NCI-H1930 (cell line): ENCODE results near the gene DMRTC2.
A peak's percentile ranks its signal among the peaks of the same experiment; 100 is the strongest.

ENCODE experiments used
- DNase-seq, 2 experiments: peaks; one replicate each; lab custom pipeline; 2025; lab: John Stamatoyannopoulos, UW

The DMRTC2 gene

GRCh38 chr19:41847351-41848105, 2.7 kb downstream of the DMRTC2 start:
- no peak for DNase-seq

- no peak for DNase-seq
Measured at GRCh38 chr19:41848666-41849065, 3.8 kb downstream of the DMRTC2 start.

GRCh38 chr19:41849067-41849466, 4.2 kb downstream of the DMRTC2 start:
- no peak for DNase-seq

DNA sequence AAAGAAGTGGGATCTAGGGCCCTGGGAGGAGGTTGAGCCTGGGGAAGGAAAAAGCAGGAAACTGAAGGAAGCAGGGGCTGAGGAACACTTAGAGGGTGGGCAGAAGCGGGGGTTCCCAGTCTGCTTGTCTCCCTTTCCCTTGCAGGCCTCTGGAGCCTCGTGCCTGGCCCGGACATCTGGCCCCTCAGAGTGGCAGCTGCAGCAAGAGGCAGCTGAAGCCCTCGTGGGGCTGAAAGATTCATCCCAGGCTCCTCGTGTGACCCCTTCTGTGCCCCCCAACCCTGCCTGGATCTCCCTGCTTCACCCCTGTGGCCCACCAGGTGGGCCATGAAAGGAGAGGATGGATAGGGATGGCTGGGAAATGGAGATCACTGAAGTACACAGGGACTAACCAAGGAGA, 5.5 kb downstream of the DMRTC2 start:
- DNase-seq = no peak

DNA sequence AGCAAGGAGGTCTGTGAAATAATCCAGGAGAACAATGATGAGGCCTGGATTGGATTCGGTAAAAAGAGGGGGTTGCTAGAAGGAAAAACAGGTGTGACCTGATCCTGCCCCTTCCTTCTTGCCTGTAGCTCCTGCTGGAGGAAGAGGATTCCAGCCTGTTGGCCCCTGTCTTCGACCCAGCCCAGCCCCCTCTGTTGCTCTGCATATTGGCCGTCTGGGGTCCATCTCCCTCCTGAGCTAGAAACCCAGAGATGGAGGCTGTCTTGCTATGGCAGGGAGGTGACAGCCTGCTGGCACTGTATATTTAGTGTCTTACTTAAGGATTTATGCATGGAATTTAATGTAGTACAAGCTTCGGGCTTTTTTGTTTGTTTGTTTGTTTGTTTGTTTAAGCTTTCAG, 6.6 kb downstream of the DMRTC2 start:
- no peak for DNase-seq

DNA sequence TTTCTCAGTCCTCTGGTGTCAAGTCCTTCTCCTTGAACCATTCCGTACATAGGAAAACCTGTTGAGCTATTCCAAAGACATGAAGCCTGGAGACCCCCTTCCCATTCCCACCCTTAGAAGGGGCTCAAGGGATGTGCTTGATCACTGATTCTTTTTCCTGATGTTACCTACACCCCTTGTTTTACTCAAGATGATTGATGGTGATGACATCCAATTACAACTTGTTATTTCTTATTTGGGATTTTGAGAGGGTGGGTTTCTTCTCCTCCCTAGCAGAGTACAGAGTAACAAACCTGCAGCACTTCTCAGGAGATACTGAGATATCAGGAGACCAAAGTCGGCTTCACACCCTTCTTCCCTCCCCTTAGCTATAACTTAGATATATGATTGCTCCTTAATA, 8.5 kb downstream of the DMRTC2 start:
- no peak for DNase-seq

DNA sequence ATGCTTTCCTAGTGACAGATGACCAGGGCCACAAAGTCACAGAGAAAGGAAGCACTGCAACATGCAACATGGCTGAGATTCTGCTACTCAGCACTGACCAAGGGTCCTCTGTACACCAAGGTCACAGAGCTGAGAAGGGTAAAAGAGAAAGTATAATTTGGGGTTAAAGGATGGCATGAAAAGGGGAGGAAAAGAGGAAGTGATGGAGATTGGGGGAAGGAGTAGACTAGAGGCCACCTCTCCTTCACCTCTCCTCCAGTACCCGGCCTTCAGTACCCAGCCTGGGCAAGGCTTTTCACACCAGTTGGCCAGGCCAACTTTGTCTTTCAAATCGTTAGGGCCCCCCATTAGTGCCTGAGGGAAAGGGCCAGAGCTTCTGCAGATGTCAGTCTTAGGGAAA, 8.9 kb downstream of the DMRTC2 start:
- DNase-seq = no peak

- DNase-seq = no peak
Measured at GRCh38 chr19:41859213-41859617, 14.4 kb downstream of the DMRTC2 start.

GRCh38 chr19:41859618-41860418, 15.0 kb downstream of the DMRTC2 start, which contains the start of gene RPS19:
TSS of gene RPS19 (plus strand) at chr19:41860255. CDS start at chr19:41860775, 520 bp downstream.
- peak; percentile 99 for DNase-seq

DNA sequence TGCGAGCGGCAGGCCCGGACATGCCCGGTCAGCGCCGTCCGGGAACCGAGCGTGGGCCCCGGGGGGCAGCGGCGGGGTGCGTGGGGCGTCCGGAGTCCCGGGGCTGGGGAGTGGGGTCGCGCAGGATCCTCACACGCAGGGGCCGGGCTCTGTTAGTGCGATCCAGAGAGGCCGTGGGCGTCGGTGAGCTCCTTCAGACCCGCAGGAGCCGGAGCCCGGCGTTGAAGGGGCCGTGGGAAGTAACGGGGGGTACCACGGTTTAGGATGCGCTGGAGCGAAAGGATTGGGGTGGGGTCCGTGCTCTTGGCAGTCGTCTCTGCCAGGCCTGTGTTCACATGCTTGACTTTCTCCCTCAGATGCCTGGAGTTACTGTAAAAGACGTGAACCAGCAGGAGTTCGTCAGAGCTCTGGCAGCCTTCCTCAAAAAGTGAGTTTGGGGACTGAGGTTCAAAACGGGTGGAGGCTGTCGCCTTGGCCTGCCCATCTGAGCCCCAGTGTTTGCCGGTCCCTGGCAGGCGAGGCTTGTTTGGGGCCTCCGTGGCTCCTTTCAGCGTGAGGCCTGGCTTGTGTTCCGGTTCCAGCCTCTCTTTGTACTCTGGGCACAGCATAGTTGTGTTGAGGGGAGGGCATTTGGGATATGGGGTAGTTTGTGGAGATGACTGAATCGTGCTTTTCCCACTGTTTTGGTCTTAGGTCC, 15.7 kb downstream of the DMRTC2 start:
- no peak for DNase-seq

DNA sequence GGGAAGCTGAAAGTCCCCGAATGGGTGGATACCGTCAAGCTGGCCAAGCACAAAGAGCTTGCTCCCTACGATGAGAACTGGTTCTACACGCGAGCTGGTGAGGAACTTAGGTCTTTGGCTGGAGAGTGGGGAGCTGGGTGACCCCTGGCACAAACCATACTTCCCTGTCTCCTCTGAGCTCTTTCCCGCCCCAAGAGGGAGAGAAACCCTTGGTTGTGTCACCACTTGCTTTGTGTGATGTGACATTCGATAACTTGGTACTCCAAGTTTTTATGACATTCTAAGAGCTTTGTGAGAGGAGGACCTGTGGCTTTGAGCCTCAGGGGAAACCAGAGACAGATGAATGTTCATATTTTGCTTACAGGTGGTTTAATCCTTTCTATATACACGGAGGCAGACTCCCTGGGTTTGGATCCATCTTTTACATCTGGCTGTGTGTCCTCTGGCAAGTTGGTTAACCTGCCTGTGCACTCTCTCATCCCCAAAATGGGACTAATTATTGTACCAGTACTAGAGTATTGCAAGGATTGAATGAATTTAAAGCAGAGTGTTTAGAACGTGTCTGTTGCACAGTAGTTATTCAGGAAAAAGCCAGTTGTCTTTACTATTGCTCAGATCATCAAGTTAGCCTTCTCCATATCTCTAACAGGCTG, 16.4 kb downstream of the DMRTC2 start:
- DNase-seq = no peak

DNA sequence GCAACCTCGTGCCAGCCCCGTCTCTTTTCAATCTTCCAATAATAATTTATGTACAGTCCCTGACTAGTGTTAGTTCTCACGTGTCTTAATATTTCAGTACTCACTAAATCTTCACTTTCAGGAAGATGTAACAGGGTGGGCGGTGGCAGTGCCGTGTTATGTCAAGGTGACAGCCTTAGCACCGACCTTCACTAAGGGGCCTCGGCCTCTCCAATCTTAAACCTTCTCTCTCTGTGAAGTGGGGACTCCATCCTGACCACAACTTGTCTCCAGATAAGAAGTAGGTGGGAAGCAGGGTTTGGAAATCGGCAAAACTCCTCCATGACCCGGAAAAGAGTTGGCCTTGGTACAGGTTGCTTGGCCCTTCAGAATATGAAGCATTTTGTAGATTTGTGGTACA, 17.0 kb downstream of the DMRTC2 start:
- DNase-seq = no peak

GRCh38 chr19:41862445-41862986, 17.7 kb downstream of the DMRTC2 start:
- DNase-seq = no peak

DNA sequence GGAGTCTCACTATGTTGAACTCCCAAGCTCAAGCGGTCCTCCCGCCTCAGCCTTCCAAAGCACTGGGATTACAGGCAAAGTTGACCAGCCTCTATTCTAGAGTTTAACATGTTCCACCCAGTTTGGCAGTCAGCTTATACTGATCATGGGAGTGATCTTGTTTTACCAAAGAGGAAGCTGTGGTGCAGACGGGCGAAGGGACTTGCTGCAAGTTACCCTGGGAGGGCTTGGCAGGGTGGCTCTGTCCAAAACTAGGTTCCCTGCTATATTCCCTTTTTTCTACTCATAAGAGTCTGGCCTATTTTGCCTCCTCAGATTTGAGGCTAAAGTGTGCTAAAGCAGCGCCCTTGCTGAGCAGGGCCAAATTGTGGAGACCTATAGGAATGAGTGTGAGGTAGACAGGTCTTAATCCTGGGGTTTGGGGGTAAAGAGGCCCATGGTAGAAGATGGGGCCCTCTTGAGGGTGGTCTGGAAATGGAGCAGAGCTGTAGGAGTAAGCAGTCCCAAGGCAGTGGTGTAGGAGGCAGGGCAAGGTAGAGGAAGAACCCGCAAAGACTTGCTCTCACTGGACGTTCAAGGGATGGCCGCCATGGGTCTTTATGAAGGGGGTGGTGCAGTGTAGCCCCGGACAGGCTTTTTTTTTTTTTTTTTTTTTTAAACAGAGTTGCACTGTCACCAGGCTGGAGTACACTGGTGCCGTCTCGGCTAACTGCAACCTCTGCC, 18.5 kb downstream of the DMRTC2 start:
- no peak for DNase-seq

DNA sequence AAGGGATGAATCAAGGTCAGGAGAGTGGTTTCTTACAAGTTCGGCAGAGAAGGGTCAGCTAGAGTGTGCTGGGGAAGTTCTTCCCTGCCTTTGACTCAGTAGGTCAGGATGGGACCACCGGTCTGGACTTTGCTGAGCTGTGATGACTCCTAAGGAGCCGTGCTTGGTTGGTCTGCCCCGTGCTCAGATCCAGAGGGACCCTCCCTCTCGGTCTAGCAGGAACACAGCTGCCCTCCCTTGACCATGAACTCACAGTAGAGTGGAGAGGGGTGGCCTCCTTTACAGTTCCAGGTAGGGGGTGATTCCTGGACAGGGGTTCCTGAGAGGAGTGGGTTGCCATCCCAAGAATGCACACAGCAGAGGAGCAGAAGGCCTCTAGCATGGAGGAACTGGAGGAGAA, 19.5 kb downstream of the DMRTC2 start:
- no peak for DNase-seq

- DNase-seq = no peak
Measured at GRCh38 chr19:41866284-41866683, 21.4 kb downstream of the DMRTC2 start.

- DNase-seq = no peak
Measured at GRCh38 chr19:41868120-41868988, 23.5 kb downstream of the DMRTC2 start.

DNA sequence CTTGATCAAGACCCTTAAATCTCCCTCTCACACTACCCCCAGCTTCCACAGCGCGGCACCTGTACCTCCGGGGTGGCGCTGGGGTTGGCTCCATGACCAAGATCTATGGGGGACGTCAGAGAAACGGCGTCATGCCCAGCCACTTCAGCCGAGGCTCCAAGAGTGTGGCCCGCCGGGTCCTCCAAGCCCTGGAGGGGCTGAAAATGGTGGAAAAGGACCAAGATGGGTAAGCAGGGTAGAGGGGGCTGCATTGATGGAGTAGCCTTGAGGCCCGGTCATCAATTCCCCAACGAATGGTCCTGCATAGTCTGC, 24.1 kb downstream of the DMRTC2 start:
- DNase-seq = no peak

GRCh38 chr19:41869374-41869955, 24.6 kb downstream of the DMRTC2 start:
- DNase-seq = no peak

DNA sequence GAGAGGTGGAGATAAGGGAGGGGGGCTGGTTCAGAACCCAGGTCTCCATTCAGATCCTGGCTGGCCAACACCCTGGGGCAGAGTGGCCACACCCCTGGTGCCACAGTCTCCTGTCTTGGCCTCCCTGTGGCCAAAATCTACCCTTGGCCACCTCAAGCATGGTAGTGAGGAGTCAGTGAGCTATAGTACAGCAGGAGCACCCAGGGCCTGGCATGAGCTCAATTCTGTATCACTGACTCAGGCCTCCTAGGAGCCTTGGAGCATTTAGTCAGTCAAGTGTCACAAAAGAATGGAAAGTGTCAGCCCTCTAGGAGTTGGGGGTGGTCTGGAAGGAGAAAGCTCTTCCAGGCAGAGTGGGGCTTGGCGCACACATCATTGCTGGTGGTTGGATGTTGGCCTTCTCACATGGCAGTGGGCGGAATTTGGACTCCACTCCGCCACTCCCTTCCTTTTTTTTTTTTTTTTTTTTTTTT, 25.6 kb downstream of the DMRTC2 start:
- DNase-seq = no peak
